ENCODE data around the gene CLDN5.

DNA sequence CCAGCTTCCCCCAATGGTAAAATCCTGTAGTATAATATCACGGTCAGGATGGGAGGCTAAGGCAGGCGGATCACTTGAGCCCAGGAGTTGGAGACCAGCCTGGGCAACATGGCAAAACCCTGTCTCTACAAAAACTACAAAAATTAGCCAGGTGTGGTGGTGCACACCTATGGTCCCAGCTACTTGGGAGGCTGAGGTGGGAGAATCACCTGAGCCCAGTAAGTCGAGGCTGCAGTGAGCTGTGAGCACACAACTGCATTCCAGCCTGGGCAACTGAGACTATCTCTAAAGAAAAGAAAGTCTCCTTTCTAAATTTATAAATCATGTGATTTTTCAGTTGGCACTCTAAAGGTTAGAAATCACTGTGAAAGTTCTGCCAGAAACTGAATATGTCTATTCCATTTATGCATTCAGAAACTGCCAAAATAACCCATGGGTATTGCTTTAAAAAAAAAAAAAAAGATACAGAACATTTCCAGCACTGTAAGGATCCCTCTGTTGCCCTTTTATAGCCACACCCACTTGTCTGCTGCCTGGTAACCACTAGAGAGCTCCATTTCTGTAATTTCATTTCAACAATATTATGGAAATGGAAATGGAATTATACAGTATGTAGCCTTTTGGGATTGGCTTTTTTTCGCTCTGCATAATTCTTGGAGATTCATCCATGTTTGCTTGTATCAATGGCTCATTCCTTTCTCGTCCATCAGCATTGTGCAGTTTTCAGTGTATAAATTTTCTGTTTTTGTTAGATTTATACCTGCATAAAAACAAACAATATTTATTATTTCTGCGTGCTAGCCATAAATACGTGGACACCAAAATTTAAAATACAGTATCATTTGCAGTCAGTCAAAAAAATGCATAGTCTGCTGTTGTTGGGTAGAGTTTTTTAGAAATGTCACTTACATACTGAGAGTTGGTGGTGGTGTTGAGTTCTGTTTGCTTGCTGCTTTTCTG is 35.0 kb downstream of the CLDN5 start:
- TF ChIP-seq ZNF501 (tag by site-specific recombination; IDR thresholded peaks at IDR 0.05) (no peak), ZNF391 (tag by site-specific recombination; IDR thresholded peaks at IDR 0.05; ENCODE audit: borderline replicate concordance, low read depth) (no peak), ZFP37 (tag by site-specific recombination; IDR thresholded peaks at IDR 0.05) (no peak), ZXDB (tag by site-specific recombination; IDR thresholded peaks at IDR 0.05) (no peak), ZNF324 (tag by site-specific recombination; IDR thresholded peaks at IDR 0.05) (no peak), ZNF670 (tag by site-specific recombination; IDR thresholded peaks at IDR 0.05; ENCODE audit: low read depth) (no peak), SP2 (tag by site-specific recombination; IDR thresholded peaks at IDR 0.05) (no peak)
- TF ChIP-seq, protein P1, sequence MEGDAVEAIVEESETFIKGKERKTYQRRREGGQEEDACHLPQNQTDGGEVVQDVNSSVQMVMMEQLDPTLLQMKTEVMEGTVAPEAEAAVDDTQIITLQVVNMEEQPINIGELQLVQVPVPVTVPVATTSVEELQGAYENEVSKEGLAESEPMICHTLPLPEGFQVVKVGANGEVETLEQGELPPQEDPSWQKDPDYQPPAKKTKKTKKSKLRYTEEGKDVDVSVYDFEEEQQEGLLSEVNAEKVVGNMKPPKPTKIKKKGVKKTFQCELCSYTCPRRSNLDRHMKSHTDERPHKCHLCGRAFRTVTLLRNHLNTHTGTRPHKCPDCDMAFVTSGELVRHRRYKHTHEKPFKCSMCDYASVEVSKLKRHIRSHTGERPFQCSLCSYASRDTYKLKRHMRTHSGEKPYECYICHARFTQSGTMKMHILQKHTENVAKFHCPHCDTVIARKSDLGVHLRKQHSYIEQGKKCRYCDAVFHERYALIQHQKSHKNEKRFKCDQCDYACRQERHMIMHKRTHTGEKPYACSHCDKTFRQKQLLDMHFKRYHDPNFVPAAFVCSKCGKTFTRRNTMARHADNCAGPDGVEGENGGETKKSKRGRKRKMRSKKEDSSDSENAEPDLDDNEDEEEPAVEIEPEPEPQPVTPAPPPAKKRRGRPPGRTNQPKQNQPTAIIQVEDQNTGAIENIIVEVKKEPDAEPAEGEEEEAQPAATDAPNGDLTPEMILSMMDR (tag by site-specific recombination; IDR thresholded peaks at IDR 0.05), result no peak
- TF ChIP-seq, protein P2, sequence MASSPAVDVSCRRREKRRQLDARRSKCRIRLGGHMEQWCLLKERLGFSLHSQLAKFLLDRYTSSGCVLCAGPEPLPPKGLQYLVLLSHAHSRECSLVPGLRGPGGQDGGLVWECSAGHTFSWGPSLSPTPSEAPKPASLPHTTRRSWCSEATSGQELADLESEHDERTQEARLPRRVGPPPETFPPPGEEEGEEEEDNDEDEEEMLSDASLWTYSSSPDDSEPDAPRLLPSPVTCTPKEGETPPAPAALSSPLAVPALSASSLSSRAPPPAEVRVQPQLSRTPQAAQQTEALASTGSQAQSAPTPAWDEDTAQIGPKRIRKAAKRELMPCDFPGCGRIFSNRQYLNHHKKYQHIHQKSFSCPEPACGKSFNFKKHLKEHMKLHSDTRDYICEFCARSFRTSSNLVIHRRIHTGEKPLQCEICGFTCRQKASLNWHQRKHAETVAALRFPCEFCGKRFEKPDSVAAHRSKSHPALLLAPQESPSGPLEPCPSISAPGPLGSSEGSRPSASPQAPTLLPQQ (tag by site-specific recombination; IDR thresholded peaks at IDR 0.05), result no peak
